Hematopoietic multipotent progenitor cell treated with erythropoietin and hydrocortisone succinate and interleukin-3 and kit ligand, for 15 days (in vitro differentiated cells): ENCODE measurements around the gene PROSER2.

Experiments used
- DNase-seq: peaks from one replicate; pipeline ENCODE4 v3.0.0-alpha.2; 2015; ENCODE audit warnings: low spot score

Gene PROSER2

GRCh38 chr10:11804336-11804735 lies 18.8 kb upstream of the PROSER2 start:
- DNase-seq, result no peak

DNA sequence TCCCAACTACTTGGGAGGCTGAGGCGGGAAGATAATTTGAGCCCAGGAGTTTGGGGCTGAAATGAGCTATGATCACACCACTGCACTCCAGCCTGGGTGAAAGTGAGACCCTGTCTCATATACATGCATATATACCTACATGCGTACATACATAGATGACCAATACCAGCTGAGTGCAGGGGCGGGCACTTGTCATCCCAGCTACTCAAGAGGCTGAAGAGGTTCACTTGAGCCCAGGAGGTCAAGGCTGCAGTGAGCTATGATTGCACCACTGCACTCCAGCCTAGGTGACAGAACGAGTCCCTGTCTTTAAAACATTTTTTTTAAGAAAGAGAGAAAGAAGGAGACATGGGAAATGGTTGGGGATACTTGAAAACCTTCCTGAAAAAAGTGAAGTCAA lies 17.4 kb upstream of the PROSER2 start:
- DNase-seq, result no peak

- no peak for DNase-seq
Observed at GRCh38 chr10:11806706-11807105, 16.4 kb upstream of the PROSER2 start.

DNA sequence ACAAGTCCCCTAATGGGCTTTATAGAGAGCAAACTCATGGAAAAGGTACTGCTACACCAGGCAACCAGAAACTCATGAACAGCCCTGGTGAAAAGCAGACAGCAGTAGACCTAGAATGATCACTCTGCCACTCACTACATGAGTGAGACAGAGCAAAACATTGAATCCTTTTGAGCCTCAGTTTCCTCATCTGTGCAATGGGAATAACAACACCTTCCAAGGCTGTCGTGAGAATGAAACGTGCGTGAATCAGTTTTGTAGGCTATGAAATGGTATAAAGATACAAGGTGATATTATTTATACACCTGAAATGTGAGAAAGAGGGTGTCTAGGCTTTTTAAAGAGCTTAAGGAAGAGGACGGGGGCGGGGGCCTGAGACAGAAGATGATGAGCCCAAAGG lies 14.3 kb upstream of the PROSER2 start:
- no peak for DNase-seq

GRCh38 chr10:11810313-11810766 lies 12.8 kb upstream of the PROSER2 start:
- no peak for DNase-seq

DNA sequence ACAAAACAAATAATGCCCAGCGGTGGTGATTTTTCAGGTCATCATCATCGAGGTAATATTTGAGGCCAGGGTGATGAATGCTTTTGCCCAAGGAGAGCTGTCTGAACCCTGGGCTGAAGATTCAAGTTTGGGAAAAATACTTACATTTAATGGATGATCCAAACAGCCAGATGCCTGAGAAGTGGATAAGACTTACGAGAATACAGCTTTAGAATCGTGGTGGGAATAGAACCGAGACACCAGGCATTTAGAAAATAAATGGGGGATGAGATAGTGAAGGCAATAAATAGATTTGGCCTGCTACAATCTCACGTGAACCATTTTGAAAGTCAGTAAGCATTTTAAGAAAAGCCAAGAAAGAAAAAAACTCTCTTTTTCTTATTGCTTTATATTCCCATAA lies 12.2 kb upstream of the PROSER2 start:
- no peak for DNase-seq

GRCh38 chr10:11813177-11813576 lies 10.0 kb upstream of the PROSER2 start:
- no peak for DNase-seq

GRCh38 chr10:11813855-11814567 lies 9.1 kb upstream of the PROSER2 start:
- DNase-seq, result no peak

GRCh38 chr10:11819027-11819426 lies 4.1 kb upstream of the PROSER2 start:
- DNase-seq, result no peak

- DNase-seq, result no peak
Observed at GRCh38 chr10:11822026-11822756, 965 bp upstream of the PROSER2 start.

DNA sequence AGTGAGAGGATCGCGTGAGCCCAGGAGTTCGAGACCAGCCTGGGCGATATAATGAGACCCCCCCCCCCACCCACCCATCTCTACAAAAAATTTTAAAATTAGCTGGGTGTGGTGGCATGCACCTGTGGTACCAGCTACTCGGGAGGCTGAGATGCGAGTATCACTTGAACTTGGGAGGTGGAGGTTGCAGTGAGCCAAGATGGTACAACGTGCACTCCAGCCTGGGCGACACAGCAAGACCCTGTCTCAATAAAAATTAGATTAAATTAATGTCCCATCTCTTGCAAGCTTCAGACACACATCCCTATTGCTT lies 391 bp upstream of the PROSER2 start:
- DNase-seq, result no peak

DNA sequence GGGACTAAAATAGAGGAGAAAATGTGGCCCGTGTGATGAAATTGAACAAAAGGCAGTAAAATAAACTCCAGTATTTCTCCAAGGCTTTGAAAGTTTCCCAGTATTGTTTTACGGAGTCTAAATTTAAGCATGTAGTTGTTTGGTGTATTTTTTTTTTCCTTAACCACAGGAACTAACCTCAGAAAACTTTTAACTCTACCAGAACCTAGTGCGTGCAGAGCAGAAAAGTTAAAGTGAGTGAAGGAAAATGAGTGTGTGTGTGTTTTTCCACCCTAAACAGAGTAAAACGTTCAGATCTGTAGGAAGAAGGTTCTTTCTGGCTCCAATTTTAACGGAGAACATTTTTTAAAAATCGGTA lies 812 bp downstream of the PROSER2 start:
- DNase-seq, result no peak

DNA sequence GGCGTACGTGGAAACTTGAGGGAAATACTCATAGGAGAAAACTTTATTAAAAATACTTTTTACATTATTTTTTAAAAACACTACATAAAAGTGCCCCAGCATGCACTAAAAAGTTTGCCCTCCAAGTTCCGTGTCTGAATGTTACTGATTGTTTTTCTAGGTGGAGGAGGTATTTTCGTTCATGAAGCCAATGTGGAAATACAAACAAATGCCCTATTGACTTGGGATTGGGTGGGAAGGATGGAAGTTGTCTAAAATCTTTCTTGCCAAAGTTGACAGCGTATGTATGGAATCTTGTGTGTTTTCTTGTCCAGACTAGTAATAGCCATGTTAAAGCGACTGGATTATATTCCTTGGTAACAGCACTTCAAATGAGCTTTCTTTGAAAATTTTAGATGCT lies 1.2 kb downstream of the PROSER2 start:
- no peak for DNase-seq

DNA sequence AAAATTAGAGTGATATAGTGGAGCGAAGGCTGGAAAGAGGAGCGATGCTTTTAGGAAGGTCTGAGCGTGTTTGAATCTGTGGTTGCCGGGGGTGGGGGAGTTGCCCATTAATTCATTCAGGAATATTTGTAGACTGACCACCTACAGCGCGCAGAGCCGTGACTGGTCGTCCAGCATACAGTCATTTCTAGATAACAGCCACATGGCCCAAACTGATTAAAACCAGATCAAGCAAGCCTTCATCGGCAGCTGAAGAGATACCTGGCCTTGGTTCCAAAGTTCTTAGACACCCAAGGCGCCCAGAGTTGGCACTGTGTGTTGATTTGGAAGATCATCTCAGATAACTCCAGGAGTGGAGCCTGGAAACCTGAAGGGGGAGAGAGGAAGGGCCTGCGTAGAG lies 1.7 kb downstream of the PROSER2 start:
- peak; percentile 11 for DNase-seq

DNA sequence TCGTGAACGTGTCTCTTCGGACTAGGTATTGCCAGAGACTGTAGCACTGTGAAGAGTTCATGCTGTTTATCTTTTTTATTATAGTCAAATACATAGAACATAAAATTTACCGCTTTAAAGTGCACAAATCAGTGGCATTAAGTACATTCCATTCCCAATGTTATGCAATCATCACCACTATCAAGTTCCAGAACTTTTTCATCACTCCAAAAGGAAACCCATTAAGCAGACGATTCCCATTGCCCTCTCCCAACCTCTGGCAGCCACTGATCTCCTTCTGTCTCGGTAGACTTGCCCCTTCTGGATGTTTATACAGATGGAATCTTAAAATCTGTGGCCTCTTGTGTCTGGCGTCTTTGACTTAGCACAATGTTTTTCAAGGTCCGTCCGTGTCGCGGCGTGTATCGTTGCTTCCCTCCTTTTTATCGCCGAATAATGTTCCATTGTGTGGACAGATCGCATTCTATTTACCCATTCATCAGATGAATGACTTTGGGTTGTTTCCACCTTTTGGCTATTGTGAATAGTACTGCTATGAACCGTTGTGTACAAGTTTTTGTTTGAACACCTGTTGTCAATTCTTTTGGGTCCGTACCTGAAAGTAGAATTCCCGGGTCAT lies 2.7 kb downstream of the PROSER2 start:
- no peak for DNase-seq

DNA sequence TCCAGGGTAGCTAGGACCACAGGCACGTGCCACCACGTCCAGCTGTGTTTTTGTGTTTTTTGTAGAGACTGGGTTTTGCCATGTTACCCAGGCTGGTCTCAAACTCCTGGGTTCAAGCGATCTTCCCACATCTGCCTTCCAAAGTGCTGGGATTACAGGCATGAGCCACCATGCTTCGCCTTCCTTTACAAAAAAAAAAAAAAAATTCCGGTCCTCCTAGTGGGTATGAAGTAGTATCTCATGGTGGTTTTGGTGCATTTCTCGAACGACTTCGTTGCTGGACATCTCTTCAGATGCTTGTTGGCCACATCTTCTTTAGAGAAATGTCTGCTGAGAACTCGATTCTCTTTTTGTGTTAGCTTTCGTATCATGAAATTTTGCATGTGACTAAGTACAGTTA lies 3.9 kb downstream of the PROSER2 start:
- DNase-seq, result no peak

DNA sequence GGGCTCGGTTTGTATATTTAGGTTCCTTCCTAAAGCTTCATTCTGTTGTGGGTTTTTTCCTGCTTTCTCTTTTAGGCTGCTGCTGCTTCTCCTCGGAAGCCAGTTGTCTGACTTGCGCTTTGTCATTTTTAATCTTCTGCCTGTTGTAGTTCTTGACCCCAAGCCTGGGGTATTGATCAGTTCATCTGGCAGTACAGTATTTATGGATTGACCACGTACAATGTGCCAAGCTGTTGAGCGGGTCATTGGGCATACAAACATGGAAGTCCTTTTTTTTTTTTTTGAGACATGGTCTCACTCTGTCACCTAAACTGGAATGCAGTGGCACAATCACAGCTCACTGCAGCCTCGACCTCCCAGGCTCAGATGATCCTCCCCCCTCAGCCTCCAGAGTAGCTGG lies 4.3 kb downstream of the PROSER2 start:
- DNase-seq, result no peak

- DNase-seq, result no peak
Observed at GRCh38 chr10:11828682-11829284, 5.6 kb downstream of the PROSER2 start.

- DNase-seq, result no peak
Observed at GRCh38 chr10:11830836-11831519, 7.8 kb downstream of the PROSER2 start.

DNA sequence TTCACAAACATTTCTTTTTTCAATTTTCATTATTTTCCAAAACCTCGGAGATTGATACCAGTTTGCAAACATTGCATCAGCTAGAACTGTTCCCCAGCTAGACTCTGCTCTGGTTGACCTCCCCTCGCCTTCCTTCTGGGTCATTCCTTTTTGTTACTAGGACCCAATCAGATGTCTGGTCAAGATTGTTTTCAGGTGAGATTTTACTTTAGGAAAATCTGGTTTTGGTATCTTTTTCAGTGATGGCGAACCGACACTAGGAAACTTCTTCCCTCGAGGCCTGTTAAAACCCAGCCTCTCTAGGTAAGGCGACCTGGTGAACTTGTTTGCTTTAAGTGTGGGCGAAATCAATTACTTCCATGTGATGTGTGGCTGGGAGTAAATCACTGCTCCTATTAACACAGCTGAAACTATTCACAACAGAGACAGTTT lies 8.4 kb downstream of the PROSER2 start:
- DNase-seq, result no peak

GRCh38 chr10:11832042-11832441 lies 8.9 kb downstream of the PROSER2 start:
- DNase-seq, result no peak

DNA sequence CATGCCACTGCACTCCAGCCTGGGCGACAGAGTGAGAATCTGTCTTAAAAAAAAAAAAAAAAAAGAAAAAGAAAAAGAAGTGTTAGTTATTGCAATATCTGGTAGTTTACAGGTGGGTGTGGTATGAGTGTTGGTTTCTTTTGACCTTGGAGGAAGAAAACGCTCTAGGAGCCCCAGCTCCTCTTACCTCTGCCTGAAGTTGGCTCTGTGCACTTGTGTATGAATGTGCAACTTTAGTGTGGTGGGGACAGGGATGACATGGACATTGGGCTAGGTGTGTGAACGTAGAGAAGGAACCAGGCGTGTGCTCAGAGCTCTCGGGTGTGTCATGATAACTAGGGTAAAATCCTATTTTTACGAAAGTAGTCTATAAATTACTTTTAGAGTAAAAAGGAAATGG lies 11.9 kb downstream of the PROSER2 start:
- no peak for DNase-seq

DNA sequence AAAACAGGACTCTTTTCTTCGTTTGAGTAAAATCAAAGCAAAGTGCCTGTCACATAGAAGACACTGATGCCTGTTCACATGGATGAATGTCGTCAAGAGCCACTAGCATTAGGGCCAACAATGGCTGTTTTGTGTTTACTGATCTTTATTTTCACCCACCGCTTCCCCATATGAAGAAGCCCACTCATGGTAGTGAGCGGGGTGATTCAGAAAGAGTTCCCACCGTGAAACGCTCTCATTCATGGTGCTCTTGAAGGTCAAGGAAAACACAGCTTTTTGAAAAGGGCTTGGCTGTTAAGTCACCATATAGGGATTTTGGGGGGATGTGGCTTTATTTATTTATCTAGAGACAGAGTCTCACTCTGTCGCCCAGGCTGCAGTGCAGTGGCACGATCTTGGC lies 12.5 kb downstream of the PROSER2 start:
- DNase-seq, result no peak
